UCSD-AML1 (cell line): Measurements from ENCODE around the gene CHRM4.

ENCODE experiments used
- DNase-seq: peaks from one replicate; lab custom pipeline; 2025; ENCODE audit not compliant: unreplicated experiment; lab: John Stamatoyannopoulos, UW

Gene CHRM4

GRCh38 chr11:46350695-46351094 is 40.9 kb downstream of the CHRM4 start:
- no peak for DNase-seq

GRCh38 chr11:46348566-46349401 is 42.8 kb downstream of the CHRM4 start:
- DNase-seq, result peak; percentile 58

- DNase-seq, result no peak
Measured at GRCh38 chr11:46347637-46348311, 43.8 kb downstream of the CHRM4 start.

- peak; percentile 92 for DNase-seq
Measured at GRCh38 chr11:46346886-46347636, 44.5 kb downstream of the CHRM4 start, which contains the start of gene DGKZ. Gene DGKZ, plus strand, starts transcription at chr11:46347463. Its CDS starts 197 bp downstream, at chr11:46347660.

- DNase-seq, result peak; percentile 39
Measured at GRCh38 chr11:46345881-46346484, 45.6 kb downstream of the CHRM4 start.

- peak; percentile 89 for DNase-seq
Measured at GRCh38 chr11:46345131-46345597, 46.4 kb downstream of the CHRM4 start.

- DNase-seq, result no peak
Measured at GRCh38 chr11:46343520-46343919, 48.1 kb downstream of the CHRM4 start.

- DNase-seq, result peak; percentile 80
Measured at GRCh38 chr11:46342239-46342638, 49.3 kb downstream of the CHRM4 start.

GRCh38 chr11:46341454-46341853 is 50.1 kb downstream of the CHRM4 start:
- no peak for DNase-seq

- DNase-seq, result no peak
Measured at GRCh38 chr11:46339816-46340215, 51.8 kb downstream of the CHRM4 start.

- peak; percentile 80 for DNase-seq
Measured at GRCh38 chr11:46338988-46339666, 52.4 kb downstream of the CHRM4 start.

GRCh38 chr11:46338636-46338987 is 53.0 kb downstream of the CHRM4 start:
- DNase-seq, result no peak

GRCh38 chr11:46337626-46338345 is 53.8 kb downstream of the CHRM4 start:
- DNase-seq, result no peak

- peak; percentile 86 for DNase-seq
Measured at GRCh38 chr11:46336563-46337180, 54.9 kb downstream of the CHRM4 start.

GRCh38 chr11:46335890-46336562 is 55.5 kb downstream of the CHRM4 start:
- DNase-seq, result no peak

- no peak for DNase-seq
Measured at GRCh38 chr11:46335271-46335670, 56.3 kb downstream of the CHRM4 start.

GRCh38 chr11:46334211-46334610 is 57.4 kb downstream of the CHRM4 start:
- DNase-seq, result no peak
